Thyroid gland (tissue), 4 donors: ENCODE results near the gene MYO19. TPM values are rescaled to one million over a fixed set of nuclear protein-coding genes. Genes with fewer than 3 reads are reported as not detected.
A peak's percentile ranks its signal among the peaks of the same experiment; 100 is the strongest.

ENCODE experiments used
- DNase-seq, 2 donors: peaks; one replicate each; pipeline ENCODE4 v3.0.0-alpha.2; 2019
- H3K27ac ChIP-seq, 3 donors: fragments of 200-600 bp; sonication (generic); 1 replicate in 2 of 3; 2 replicates in 1 of 3; pipeline ENCODE4 v1.5.1; 2016 to 2019; ENCODE audit warnings: mild to moderate bottlenecking in 1 of 3, moderate library complexity in 1 of 3
- H3K27me3 ChIP-seq: fragments of 200-600 bp; sonication (generic); one replicate; pipeline ENCODE4 v1.5.1; 2019
- H3K36me3 ChIP-seq, 2 donors: fragments of 200-600 bp; sonication (generic); one replicate each; pipeline ENCODE4 v1.5.1; 2016 to 2019
- H3K4me1 ChIP-seq, 2 donors: fragments of 200-600 bp; sonication (generic); one replicate each; pipeline ENCODE4 v1.5.1; 2017 to 2019
- H3K4me3 ChIP-seq, 3 donors: fragments of 200-600 bp; sonication (generic); replicated peaks in 1 of 3; 1 replicate in 2 of 3; 2 replicates in 1 of 3; pipeline ENCODE4 v1.5.1; 2016; ENCODE audit warnings: mild to moderate bottlenecking in 1 of 3
- H3K9me3 ChIP-seq: fragments of 200-600 bp; sonication (generic); one replicate; pipeline ENCODE4 v1.5.1; 2017
- CTCF ChIP-seq, 6 experiments: fragments of 200-600 bp in 3 of 6; fragments of 450-650 bp in 3 of 6; sonication (generic) in 3 of 6; IDR thresholded peaks; one replicate each; pipeline ENCODE4 v1.5.1; 2016 to 2019; ENCODE audit warnings: antibody characterized with exemption in 6 of 6, mild to moderate bottlenecking in 2 of 6, inconsistent platforms in 1 of 6, moderate library complexity in 1 of 6
- POLR2A ChIP-seq, 2 donors: fragments of 450-650 bp; IDR thresholded peaks; one replicate each; pipeline ENCODE4 v1.6.1; 2017; ENCODE audit warnings: antibody characterized with exemption in 2 of 2, mild to moderate bottlenecking in 2 of 2, moderate library complexity in 1 of 2
- WGBS, 2 donors: methylation state at CpG; one replicate each; pipeline ENCODE4 v1.1.5; 2017; 5-methylcytosine and 5-hydroxymethylcytosine counted together
- intact Hi-C: fragments of 100-400 bp; cut with DNase I; formaldehyde crosslinking; loops from one replicate; pipeline ENCODE4 v1.15.1; 2023
- total RNA-seq, 4 donors: library from RNA; depleted of rRNA; stranded (reverse); fragments of >200 nt; gene quantifications; one replicate each; pipeline ENCODE4 v1.2.3, GENCODE V29; 2016

Gene MYO19
- total RNA-seq, 4 donors from 2014 or later: 45.6 to 80.0 (median 64.5) TPM

DNA sequence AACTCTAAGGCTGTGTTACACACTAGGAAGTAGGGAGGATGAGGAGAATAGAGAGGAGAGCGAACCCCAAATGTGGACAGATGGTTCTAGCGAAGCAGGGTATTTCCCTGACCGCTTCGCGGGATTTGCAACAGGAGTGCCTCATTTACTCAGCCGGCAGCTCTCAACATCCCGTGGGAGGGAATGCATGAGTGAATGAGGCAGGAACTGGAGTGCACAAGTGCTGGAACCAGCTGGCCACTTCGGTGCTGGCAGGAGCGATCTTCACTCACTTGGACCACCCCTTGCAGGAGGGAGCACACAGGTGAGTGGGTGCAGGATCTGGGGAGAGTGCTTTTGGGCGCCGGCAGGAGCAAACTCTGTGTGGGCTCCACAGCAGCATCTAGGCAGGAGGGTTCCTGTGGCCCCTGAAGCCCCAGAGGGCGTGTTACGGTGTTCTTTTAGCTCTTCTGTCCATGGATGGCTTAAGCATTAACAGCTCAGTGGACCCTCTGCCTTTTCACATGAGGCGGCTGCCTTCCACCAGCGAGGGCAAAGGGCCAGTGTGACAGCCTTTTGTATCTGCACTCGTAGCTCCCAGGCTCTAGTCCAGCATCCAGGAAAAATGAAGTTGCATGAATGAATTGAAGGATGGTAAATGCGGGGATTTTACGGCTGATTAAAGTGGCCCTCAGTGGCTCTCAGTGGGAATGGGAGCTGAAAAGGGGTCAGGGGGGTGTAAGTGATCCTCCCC lies 65.6 kb downstream of the MYO19 start:
- Histone ChIP-seq H3K27me3 (peaks cover 7% of the 10 kb centered on the region), H3K4me3 (no peak overlapping the region), H3K36me3 (no peaks in the 10 kb centered on the region), H3K9me3 (no peaks in the 10 kb centered on the region), H3K4me1 (peaks cover 0 to 4% of the 10 kb centered on the region in 2 donors), H3K27ac (no peak overlapping the region)
- no peak for TF ChIP-seq CTCF (IDR thresholded peaks at IDR 0.05)
- no peak for TF ChIP-seq POLR2A (IDR thresholded peaks at IDR 0.05)
- peak; percentile 82 to 84 for DNase-seq
- 30 to 34% methylated on average over 18 of the region's 18 CpGs for WGBS, 2 donors
- intact Hi-C loops: no loop called here

DNA sequence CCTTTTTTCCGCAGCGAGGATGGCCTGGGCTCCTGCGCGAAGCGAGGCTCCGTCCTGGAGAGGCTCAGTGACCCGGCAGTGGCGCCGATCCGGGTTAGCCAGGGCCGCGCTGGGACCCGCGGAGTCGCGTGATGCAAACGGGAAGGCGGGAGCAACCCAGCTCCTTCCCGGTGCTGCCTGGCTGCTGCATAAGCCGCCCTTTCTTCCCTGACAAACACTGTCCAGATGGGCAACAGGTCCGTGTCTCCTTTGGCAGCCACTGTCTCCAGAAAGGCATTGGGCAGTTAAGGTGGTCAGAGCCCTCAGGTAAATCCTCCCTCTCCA lies 69.9 kb downstream of the MYO19 start:
- no peaks in the 10 kb centered on the region for H3K36me3 ChIP-seq
- H3K4me1 ChIP-seq: peaks cover 0 to 4% of the 10 kb centered on the region in 2 donors
- no peaks in the 10 kb centered on the region for H3K9me3 ChIP-seq
- H3K27me3 ChIP-seq: peaks cover 4% of the 10 kb centered on the region
- WGBS, 2 donors: 9% methylated on average over 11 of the region's 21 CpGs; no CpG with 5 or more reads in 1 of the 2 donors
- DNase-seq: no peak
- H3K4me3 ChIP-seq: no peak overlapping the region
- TF ChIP-seq CTCF (IDR thresholded peaks at IDR 0.05) (no peak), POLR2A (IDR thresholded peaks at IDR 0.05) (no peak)
- no peak overlapping the region for H3K27ac ChIP-seq
- intact Hi-C loops: no loop called here

DNA sequence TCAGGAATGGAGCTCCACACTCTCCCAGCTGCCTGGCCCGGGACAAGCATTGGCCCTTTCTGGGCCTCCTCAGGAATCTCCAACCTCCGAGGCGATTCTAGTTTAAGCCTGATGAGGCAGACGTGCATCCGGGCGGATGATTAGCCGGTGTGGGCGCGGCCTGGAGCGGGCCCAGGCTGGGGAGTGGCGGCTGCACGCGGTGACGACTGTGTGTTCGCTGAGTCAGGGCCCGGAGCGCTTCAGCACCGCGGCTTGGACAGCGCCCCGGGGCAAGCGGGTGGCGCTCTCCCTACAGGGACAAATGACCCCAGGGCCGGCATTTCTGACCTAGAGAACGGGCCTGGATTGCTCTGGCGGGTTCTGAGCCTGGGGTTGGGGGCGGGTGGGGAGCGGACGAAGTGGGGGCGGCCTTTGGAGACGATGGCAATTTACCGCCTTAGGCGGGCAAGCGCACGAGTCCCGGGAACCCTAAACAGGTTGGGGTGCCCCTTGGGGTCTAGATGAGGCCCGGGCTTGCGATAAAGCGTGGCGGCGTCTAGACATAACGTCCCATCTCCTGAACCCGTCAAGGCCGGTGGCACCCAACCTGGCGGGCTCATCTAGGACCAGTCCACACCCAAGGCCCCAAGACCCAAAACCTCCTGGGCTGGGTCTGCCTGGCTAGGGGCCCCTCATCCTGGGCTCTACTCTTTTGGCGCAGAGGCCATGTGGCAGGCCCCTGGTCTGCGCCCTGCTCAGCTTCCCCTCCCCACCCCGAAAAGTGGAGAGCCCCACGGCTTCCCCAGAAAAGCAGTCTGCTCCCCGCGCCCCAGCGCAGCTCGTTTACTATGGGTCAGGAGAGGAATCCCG lies 70.5 kb downstream of the MYO19 start:
- H3K4me3 ChIP-seq: no peak overlapping the region
- H3K27me3 ChIP-seq: peaks cover 4% of the 10 kb centered on the region
- TF ChIP-seq POLR2A (IDR thresholded peaks at IDR 0.05) (no peak), CTCF (IDR thresholded peaks at IDR 0.05) (no peak)
- intact Hi-C loops: no loop called here
- DNase-seq: peak; percentile 75 to 80
- WGBS, 2 donors: 23 to 54% methylated on average over 11 to 28 of the region's 54 CpGs
- no peaks in the 10 kb centered on the region for H3K36me3 ChIP-seq
- H3K27ac ChIP-seq: no peak overlapping the region
- H3K4me1 ChIP-seq: peaks cover 0 to 2% of the 10 kb centered on the region in 2 donors
- H3K9me3 ChIP-seq: no peaks in the 10 kb centered on the region

- H3K27me3 ChIP-seq: peaks cover 4% of the 10 kb centered on the region
Measured at GRCh38 chr17:36461330-36462110, 73.1 kb downstream of the MYO19 start.

More at GRCh38 chr17:36461330-36462110, 73.1 kb downstream of the MYO19 start:
- no peak overlapping the region for H3K27ac ChIP-seq
- WGBS, 2 donors: 55 to 57% methylated on average over 5 to 10 of the region's 10 CpGs
- no peak for TF ChIP-seq CTCF (IDR thresholded peaks at IDR 0.05)
- no peak for TF ChIP-seq POLR2A (IDR thresholded peaks at IDR 0.05)
- H3K4me3 ChIP-seq: no peak overlapping the region
- no peaks in the 10 kb centered on the region for H3K36me3 ChIP-seq
- H3K9me3 ChIP-seq: no peaks in the 10 kb centered on the region
- no peak for DNase-seq
- intact Hi-C loops: no loop called here
- no peaks in the 10 kb centered on the region for H3K4me1 ChIP-seq
